NCI-H526 (cell line): ENCODE results near the gene TSPOAP1.

ENCODE experiments used
- DNase-seq, 2 experiments: peaks; one replicate each; lab custom pipeline; 2025; lab: John Stamatoyannopoulos, UW

The TSPOAP1 gene

DNA sequence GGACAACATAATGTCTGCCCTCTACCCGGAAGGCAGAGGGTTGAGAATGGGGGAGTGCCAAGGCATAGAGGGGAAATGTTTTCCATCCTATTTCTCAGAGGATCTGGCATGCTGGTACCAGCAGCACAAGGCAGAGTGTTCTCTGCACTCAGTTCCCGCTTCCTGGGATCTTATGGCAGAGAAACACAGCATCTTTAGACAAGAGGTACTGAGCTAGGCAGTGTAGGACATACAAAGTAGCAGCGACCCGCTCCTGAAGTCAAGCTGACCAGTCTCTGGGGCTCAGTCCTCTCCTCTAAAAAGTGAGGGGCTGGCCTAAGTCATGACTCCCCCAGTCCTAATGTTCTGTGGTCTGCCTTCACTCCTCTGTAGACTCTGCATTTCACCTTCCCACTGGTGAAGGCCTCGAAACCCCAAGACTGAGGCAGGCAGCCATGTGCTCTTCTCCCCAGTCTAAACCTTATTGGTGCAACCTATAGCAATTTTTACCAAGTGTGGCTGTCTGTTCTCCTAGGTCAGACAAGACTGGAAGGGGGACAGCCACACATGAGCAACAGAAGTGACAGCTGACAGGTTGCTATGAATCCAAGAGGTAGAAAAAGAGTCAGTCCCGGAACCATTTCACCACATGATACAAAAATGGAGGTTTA, 11.3 kb upstream of the TSPOAP1 start:
- DNase-seq: no peak

DNA sequence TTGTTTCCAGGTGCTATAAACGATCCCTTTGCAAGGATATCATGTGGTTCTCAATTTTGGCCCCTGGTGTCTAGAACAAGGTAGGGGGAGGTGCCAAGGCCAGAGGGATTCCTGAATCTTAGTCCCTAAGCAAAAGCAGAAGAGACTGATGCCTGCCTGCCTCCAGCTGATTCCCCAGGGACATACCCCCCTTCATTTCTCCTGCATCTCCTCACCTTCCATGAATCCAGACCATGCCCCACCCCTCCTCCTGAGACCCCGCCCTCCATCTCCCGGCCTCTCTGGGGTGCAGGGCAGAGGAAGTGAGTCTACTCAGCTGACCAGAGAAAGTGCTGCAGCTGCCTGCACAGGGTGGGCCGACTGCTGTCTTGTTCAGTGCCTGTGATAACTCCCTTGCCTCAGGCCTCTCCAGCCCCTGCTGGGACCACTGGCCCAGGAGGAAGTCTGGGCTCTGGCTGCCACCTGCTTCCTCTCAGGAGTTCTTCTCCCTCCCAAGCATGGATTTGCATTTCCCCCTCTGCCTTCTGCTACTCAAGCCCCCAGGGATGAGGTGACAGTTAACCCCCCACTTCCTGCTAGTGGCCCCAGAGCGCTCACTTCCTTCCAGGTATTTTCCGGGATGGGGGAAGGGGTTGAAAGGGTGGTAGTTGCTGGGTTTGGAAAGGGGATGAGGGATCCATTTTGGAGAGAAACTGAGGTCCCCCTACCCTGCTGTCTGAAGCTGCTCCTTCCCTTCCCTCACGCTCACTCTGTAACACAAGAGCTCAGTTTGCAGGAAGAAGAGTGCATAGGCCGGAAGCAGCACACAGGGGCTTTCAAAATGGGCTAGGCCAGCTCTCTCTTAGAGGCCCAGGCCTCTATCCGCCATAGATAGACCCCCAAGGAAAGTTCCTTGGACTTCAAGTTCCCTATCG, 10.5 kb upstream of the TSPOAP1 start:
- DNase-seq: peak in 1 of 2 experiments; percentile 31

DNA sequence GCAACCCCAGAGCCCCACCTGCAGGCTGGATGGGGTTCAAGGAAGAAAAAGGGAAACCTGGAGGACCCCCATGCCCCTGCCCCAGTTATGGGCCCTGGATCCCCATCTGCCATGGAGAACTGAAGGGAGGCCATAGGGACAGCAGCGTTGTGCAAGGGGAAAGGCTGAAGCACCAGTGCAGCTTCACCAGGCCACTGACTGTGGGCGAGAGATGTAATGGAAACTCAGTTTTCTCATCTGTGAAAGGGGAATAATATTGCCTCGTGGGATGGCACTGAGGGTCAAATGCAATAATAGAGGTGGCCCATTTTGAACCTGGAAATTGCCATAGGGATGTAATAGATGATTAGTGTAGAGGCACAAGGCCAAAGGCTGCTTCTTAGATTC, 9.9 kb upstream of the TSPOAP1 start:
- DNase-seq: no peak

DNA sequence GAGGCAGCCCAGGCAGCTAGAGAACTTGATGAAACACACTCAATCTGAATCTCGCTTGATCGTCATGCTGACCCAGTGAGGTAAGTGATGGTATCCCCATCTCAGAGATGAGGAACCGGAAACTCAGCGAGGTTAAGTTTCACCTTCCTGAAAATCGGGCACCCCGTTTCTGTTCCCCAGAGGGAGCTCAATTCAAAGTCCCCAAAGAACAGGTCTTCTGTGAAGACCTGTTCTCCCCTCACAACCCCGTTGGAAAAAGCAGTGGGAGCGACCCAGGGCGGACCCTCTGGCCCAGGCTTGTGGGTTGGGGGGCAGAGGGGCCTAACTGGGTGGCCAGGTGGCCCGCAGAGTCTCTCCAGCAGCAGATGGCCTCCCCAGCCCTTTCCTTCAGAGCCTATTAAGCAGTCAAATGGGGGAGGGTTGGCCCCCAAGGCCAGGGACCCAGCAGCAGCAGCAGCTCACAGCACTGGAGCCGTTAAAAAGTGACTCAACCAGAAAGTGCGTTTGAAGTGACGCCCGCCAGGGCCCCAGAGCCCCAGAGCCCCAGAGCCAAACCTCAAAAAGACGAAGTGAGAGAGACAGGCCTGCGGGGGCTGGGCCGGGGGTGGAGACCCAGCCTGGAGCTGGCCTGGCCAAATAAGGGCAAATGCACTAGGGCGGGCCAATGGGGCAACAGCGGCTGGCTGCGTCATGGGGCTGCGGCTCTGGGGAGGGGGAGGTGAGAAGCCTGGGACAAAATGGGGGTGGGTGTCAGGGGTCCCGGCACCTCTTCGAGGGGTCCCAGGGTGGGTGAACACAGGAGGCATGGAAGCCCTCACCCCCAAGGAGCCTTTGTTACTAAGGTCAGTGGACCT, 9.2 kb upstream of the TSPOAP1 start:
- no peak for DNase-seq

DNA sequence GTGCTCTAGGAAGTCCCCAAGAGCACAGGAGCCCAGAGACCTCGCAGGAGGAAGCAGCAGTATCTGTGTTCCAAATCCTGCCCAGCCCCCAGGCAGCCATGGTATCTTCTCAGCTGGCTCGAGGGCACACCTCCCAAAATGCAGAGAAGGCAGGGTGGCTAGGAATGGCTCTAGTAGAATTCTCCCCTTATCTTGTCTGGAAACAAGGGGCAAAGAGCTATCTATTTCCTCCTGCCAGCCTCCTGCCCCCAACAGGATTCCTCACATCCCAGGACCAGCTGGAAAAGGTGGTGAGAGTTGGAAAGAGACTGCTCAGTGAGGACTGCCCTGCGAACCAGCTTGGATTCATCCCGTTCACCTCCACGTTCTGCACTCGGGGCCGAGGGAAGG, 8.6 kb upstream of the TSPOAP1 start:
- no peak for DNase-seq

DNA sequence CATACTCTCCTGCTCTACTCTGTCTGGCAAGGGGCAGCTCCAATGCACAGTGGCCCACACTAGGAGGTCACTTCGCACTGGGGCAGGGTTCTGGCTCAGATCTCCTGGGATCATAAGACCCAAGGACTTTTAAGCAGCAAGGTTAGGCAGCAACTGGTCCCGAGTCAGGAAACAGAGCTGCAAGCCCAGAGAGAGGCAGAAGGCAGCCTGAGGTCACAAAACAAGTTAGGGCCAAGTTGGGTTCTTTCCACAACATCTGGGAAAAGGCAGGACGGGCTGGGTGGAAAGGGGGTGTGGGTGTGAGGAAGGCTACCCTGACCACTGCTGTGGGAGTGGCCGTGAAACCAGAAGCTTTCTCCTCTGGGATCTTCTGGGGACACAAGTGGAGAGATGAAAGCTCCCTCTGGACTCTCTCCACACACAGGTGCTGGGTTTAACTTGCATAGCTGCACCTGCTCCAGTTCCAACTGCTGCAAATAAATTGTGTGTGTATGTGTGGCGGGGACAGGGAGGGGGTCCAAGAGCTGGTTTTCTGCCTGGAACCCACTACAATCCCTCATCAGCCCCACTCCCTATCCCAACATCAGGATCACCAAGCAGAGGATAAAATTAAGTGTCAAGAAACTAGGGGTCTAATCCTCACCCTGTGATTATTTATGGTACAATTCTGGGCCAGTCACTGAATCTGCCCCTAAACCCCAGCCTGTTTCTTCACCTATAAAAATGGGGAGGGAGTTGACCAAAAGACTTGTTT, 8.0 kb upstream of the TSPOAP1 start:
- DNase-seq: peak in 1 of 2 experiments; percentile 20

DNA sequence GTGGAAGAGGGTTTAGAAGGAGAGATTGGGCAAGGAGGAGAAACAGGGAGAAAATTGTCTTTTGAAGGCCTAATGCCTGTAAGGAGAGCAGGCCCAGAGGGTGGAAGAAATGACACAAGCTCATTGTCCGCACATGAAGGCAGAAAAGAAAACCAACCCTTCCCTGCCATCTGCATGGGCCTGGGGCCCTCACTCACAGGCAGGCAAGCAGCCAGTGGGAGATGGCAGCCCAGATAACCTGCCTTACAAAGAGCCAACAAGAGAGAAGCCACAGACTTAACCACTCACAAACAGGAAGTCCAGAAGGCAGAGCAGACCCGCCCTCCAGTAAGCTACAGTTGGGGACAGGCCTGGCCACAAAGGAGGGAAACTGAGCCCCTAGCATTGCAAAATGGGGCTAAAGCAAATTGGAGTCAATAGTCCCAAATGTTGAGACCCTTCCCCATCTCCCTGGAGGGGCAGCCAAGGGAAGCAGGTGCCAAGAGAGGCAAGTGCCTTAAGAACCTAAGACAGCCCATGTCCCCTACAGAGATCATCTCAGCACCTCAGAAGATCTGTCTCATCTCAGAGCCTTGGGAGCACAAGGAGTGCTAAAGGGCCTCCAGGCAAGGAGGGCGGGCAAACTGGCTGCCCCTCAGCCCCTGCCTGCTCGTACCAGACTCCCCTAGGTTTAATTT, 7.3 kb upstream of the TSPOAP1 start:
- DNase-seq: peak; percentile 21 to 42

DNA sequence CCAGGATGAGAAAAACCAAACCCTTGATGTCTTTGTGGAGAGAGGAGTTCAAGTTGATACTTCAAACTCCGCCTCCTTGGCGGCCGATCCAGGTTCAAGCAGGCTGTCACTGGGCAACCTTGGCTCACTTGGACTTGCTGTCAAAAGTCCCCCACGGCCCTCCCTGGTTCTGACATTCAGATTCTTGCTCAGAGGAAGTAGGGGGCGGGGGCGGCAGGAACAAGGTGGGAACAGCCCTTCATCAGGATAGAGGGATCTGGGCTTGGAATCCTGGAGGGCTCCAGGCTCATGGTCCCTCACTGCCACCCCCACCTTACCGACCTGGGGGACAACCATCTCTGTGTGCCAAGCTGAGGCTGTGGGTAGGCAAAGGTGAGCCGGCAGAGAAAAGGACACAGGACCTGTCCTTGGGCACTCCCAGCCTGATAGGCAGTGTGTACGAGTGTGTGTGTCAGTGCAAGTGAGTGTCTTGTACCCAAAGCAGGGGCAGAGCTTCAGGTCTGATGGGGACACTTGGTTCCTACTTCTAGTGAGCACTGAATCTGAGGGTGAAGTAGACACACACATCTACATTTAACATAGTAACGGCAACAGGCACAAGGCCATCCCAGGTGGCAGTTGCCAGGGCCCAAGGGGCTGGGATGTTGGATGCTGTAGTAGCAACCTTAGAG, 6.6 kb upstream of the TSPOAP1 start:
- no peak for DNase-seq

DNA sequence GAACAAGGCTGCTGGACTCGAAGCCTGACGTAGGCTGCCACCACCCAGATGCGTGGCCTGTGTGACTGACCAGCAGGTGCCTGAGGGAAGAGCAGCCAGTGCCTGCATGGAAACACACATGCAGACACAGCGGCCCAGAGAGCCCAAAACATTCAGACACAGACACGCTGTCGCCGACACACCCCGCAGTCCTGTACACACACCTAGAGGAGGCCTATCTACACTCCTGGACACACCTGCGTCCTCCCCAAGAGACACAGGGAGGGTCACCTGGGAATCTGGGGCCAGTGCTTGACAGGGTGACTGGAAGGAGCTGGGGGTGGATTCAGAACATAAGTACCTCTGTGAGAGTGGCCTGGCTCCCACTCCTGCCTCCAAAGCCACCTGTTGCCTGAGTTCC, 6.1 kb upstream of the TSPOAP1 start:
- no peak for DNase-seq

DNA sequence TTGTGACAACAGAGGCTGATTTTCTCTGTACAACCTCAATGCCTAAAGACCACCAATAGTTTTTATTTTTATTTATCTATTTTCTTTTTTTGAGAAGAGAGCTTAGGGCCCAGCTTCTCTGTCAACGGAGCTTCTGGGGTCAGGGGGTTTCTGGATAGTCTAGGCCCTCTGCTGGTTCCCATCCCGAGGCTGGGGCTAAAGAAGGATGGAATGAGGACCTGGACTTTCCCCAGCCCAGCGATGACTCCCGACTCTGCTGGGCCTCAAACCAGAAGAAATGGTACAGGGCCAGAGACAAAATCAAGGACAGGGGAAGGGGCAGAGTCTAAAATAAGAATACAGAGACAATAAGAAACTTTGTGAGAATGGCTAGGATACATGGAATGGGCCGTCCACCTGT, 5.7 kb upstream of the TSPOAP1 start:
- no peak for DNase-seq

DNA sequence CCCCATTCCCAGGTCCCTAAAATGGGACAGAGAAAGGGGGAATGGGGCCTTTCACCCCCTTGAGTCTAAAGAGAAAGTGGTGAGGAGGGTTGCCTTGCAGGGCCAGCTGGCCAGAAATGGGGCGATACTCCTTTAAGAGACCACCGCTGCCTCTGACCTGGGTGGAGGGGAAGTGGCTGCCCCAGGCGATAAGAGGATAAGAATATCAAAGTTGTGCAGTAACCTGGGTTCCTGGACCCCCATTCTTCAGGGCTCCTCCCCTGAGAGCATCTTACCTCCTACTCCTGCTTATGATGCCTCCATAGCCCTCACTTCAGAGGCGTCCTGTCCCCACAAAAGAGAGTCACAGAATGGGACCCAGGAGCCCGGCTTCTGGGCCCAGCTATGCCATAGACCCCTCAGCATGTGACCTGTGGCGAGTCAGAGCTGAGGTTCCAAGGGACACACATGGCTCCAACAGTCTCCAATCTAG, 5.2 kb upstream of the TSPOAP1 start:
- DNase-seq: no peak

DNA sequence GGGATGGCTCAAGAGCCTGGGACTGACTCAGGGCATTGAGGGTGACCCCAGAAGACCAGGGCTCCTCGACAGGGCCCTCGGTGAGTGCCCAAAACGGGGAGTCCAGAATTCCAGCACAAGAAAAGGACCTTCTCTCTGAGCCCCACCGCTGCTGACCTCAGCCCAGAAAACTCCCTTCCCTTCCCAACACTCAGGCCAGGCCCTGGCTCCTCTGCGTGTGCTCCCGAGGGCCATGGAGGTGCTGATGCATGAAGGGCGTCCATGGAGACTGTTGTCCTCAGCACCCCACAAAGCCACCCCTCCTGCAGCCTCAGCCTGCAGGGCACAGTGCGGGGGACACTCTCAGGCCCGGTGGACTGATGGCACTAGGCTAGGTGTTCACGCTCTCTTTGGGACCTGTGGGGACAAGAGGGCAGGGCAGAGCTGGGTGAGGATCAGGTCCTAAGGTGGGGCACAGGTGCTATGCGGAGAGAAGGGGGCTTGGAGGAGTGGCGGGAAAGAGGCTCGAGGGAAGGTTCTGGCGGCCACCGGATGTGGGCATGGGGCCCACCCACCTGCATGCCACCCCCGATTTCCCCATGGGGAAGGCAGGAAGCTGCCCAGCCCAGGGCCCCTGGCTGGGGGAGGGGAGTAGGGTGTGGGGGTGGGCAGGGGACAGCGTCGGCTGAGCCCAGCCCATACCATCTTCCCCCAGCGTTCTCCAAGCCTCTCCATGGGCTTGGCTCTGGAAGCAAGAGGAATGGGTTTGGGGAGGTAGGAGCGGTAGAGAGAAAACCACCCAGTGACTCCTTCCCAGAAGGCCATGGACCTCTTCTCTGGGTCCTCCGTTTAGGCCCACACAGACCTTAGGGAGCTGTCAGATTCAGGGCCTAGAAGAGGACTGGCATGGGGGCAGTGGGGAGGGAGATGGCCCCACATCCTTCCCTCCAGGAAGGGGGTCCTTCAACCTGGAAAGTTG, 4.5 kb upstream of the TSPOAP1 start:
- DNase-seq: no peak

DNA sequence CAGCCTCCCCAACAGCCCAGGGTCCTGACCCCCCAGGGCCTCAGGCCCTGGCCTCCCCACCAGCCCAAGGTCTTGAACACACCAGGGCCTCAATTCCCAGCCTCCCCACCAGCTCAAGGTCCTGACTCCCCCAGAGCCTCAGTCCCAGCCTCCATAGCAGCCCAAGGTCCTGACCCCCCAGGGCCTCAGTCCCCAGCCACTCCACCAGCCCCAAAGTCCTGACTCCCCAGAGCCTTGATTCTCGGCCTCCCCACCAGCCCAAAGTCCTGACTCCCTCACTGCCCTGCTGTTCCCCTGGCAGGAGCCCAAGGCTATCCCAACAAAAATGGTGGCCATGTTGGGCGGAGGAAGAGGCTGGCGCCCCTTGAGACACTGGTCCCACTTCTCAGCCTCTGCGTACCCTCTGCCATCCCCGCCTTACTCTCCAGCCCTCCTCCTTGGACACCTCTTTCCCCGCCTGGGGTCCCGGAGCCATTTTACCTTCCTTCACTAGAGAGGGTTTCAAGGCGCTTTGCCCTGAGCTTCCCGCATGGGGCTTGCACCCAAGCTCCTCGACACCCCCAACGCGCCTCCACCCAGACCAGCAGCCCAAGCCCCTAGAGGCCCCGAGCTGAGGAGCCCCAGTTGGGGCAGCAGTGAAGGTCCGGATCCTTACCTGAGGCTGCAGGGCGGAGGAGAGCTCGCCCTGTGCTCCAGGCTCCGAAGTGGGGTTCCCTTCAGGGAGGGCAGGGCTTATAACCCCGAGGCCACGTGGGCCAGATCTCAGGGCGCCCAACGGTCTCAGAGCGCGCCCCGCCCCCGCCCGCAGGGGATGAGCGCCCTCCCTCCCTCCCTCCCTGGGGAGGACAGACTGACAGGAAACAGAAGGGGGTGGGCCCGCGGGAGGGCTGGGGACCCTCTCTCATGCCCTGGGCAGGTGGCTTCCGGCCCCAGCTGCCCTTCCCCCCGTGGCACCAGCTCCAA, 3.5 kb upstream of the TSPOAP1 start:
- DNase-seq: no peak

DNA sequence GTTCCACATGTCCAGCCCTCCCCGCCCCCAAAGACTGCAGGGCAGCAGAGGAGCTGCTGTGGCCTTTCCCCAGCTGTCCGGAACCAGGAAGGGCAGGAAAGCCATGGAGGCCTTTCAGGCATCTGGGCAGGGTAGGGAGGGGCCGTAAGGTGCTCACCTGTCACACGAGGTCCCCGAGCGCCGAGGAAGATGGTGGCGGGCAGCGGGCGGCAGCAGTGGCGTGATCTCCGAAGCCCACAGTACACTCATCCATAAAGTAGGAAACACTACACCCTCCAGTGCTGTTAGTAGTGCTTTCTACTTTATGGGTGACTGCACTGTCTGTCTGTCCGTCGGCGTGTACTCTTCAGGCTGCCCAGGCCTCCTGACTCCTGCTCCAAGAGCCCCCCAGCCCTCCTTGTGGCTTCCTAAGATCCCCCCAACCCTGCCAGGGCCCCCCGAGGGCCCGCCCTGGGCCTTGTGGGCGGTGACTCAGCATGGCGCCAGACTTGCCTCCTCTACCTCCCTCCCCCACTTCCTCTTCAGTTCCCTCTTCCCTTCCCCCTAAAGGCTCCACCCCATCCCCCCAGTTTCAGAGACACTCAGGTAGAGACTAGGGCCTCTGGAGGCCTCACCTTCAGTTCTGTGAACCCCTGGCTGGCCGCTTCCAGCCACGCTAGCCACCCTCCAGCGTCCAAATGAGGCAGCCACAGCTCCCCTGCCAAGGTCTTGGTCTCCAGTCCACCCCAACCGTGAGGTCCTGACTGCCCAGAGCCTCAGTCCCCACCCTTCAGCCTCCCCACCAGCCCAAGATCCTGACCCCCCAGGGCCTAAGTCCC, 2.6 kb upstream of the TSPOAP1 start:
- DNase-seq: no peak

DNA sequence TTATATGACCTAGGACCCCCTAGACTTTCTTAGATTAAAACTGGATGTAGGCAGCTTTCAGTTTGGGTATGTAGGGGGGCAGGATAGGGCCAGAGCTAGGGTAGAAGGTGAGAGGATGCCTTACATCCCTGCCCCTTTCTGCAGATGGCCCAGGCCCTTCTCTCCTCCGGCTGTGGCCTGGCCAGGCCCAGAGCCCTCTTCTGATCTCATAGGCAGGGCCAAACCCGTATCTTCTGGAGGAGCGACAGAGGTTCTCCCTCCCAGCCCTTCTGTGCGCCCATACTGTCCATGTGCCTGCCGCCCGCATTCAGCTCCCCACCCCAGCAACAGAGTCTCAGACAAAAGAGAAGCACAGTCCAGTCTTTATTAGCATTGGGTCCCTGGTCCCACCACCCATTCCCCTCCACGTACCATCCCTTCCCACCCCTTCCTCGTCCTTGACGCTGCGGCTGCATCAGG, 2.0 kb upstream of the TSPOAP1 start:
- DNase-seq: peak in 1 of 2 experiments; percentile 13

DNA sequence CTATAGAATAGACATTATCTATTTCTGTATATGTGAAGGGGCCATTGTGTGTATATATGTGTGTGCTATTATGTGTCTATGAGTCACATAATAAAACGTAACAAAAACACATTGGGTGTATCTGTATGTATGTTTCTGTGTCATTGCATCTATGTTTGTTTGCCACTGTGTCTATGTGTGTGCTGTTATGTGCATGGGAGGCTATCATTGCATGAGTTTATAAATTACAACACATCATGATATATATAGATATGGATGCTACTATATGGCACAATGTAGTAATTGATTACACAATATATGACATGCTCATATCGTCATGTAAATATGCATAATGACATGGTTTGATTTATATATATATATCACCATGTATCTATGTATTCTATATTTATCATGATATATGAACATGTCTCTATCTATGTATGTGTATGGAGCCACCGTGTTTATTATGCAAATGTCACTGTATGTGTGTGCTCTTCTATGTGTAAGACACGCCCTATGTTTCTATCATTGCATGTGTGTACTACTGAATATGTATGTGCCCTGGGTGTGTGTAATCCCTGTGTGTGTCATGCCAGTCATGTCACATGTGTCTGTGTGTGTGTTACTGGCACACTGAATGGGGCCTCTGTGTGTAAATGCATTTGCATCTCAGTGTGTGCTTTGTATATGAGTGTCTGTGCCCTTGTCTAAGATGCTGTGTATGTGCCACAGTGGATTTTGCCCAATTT, 1.4 kb upstream of the TSPOAP1 start:
- DNase-seq: peak; percentile 50 to 65
